NCI-H2107 treated with DMSO at 0.1 percent for 48 hours (cell line): Measurements from ENCODE around the gene LRRK1.
"Not testable (repeated sequence)": the region's sequence is repeated elsewhere in the genome, so short reads cannot be mapped to it uniquely, and the experiment has no call there.

Experiments used
- DNase-seq: peaks from one replicate; lab custom pipeline; 2025; ENCODE audit not compliant: unreplicated experiment; lab: John Stamatoyannopoulos, UW

Gene LRRK1

GRCh38 chr15:101066501-101067408 is 147.6 kb downstream of the LRRK1 start:
- no peak for DNase-seq

- no peak for DNase-seq
Observed at GRCh38 chr15:101067660-101068522, 148.7 kb downstream of the LRRK1 start.

- no peak for DNase-seq
Observed at GRCh38 chr15:101068523-101068960, 149.4 kb downstream of the LRRK1 start.

GRCh38 chr15:101068961-101069653 is 149.9 kb downstream of the LRRK1 start:
- no peak for DNase-seq

- DNase-seq: no peak
Observed at GRCh38 chr15:101069654-101069973, 150.5 kb downstream of the LRRK1 start.

GRCh38 chr15:101070024-101070423 is 150.9 kb downstream of the LRRK1 start:
- DNase-seq: no peak

- no peak for DNase-seq
Observed at GRCh38 chr15:101070502-101071273, 151.5 kb downstream of the LRRK1 start.

- DNase-seq: no peak
Observed at GRCh38 chr15:101071651-101072050, 152.5 kb downstream of the LRRK1 start.

GRCh38 chr15:101072235-101072634 is 153.1 kb downstream of the LRRK1 start:
- DNase-seq: not testable (repeated sequence)

GRCh38 chr15:101077806-101078668 is 158.9 kb downstream of the LRRK1 start:
- not testable (repeated sequence) for DNase-seq

- no peak for DNase-seq
Observed at GRCh38 chr15:101078669-101079323, 159.6 kb downstream of the LRRK1 start.

- DNase-seq: no peak
Observed at GRCh38 chr15:101081900-101082299, 162.7 kb downstream of the LRRK1 start.

- DNase-seq: no peak
Observed at GRCh38 chr15:101083336-101084045, 164.3 kb downstream of the LRRK1 start.

- DNase-seq: no peak
Observed at GRCh38 chr15:101084801-101085200, 165.6 kb downstream of the LRRK1 start.

- no peak for DNase-seq
Observed at GRCh38 chr15:101085311-101085700, 166.1 kb downstream of the LRRK1 start.

GRCh38 chr15:101086394-101087171 is 167.4 kb downstream of the LRRK1 start:
- DNase-seq: no peak

- DNase-seq: no peak
Observed at GRCh38 chr15:101087172-101087769, 168.1 kb downstream of the LRRK1 start.
